Peyer's patch (tissue), 4 donors: ENCODE measurements around the gene PRM3. TPM values are rescaled to one million over a fixed set of nuclear protein-coding genes. Genes with fewer than 3 reads are reported as not detected.

Experiments
- DNase-seq, 3 donors: peaks; one replicate each; pipeline ENCODE4 v3.0.0-alpha.2; 2017 to 2019
- H3K27ac ChIP-seq, 4 donors: fragments of 200-600 bp; sonication (generic); one replicate each; pipeline ENCODE4 v1.5.1; 2016 to 2019
- H3K27me3 ChIP-seq, 2 donors: fragments of 200-600 bp; sonication (generic); one replicate each; pipeline ENCODE4 v1.5.1; 2019
- H3K36me3 ChIP-seq, 3 donors: fragments of 200-600 bp; sonication (generic); one replicate each; pipeline ENCODE4 v1.5.1; 2016 to 2019
- H3K4me1 ChIP-seq, 4 donors: fragments of 200-600 bp; sonication (generic); one replicate each; pipeline ENCODE4 v1.5.1; 2016 to 2019
- H3K4me3 ChIP-seq, 4 donors: fragments of 200-600 bp; sonication (generic); 1 replicate in 3 of 4; 2 replicates in 1 of 4; pipeline ENCODE4 v1.5.1; 2016 to 2019; ENCODE audit warnings: mild to moderate bottlenecking in 1 of 4
- H3K9me3 ChIP-seq, 4 donors: fragments of 200-600 bp; sonication (generic); one replicate each; pipeline ENCODE4 v1.5.1; 2016 to 2019; ENCODE audit warnings: mild to moderate bottlenecking in 1 of 4
- CTCF ChIP-seq, 6 experiments: fragments of 450-650 bp in 4 of 6; fragments of 200-600 bp in 2 of 6; sonication (generic) in 1 of 6; IDR thresholded peaks; one replicate each; pipeline ENCODE4 v1.5.1; 2017 to 2019; ENCODE audit warnings: antibody characterized with exemption in 6 of 6, mild to moderate bottlenecking in 3 of 6, moderate library complexity in 1 of 6
- POLR2A ChIP-seq, 2 donors: fragments of 450-650 bp; IDR thresholded peaks; one replicate each; pipeline ENCODE4 v1.5.1; 2017; ENCODE audit warnings: antibody characterized with exemption in 2 of 2, mild to moderate bottlenecking in 2 of 2, moderate library complexity in 2 of 2
- total RNA-seq, 4 donors: library from RNA; depleted of rRNA; stranded (reverse); fragments of >200 nt; gene quantifications; one replicate each; pipeline ENCODE4 v1.1.0, GENCODE V29; 2016

The PRM3 gene
- total RNA-seq, 4 donors from 2014 or later = not detected

GRCh38 chr16:11232852-11233726 is 40.3 kb downstream of the PRM3 start:
- H3K4me3 ChIP-seq = peak overlapping the region in 2 of 4 donors; percentile 25 to 34
- H3K27me3 ChIP-seq = no peaks in the 10 kb centered on the region
- peak overlapping the region; percentile 75 to 85 (median 80) for H3K27ac ChIP-seq
- H3K4me1 ChIP-seq = peaks cover 0 to 13% (median 11%) of the 10 kb centered on the region in 4 donors
- no peaks in the 10 kb centered on the region for H3K9me3 ChIP-seq
- TF ChIP-seq POLR2A (IDR thresholded peaks at IDR 0.05) (peak in 1 of 2 donors; percentile 31), CTCF (IDR thresholded peaks at IDR 0.05) (no peak)
- no peaks in the 10 kb centered on the region for H3K36me3 ChIP-seq
- peak; percentile 68 to 93 (median 91) for DNase-seq

GRCh38 chr16:11232302-11232851 is 41.1 kb downstream of the PRM3 start:
- H3K36me3 ChIP-seq = no peaks in the 10 kb centered on the region
- H3K27ac ChIP-seq = peak overlapping the region; percentile 75 to 85 (median 80)
- H3K27me3 ChIP-seq = no peaks in the 10 kb centered on the region

GRCh38 chr16:11231367-11231970 is 42.0 kb downstream of the PRM3 start:
- H3K36me3 ChIP-seq = no peaks in the 10 kb centered on the region
- H3K4me1 ChIP-seq = peaks cover 0 to 13% (median 11%) of the 10 kb centered on the region in 4 donors
- no peaks in the 10 kb centered on the region for H3K9me3 ChIP-seq
- peak overlapping the region in 1 of 4 donors; percentile 49 for H3K27ac ChIP-seq
- no peak for TF ChIP-seq POLR2A (IDR thresholded peaks at IDR 0.05)
- no peak for TF ChIP-seq CTCF (IDR thresholded peaks at IDR 0.05)
- H3K4me3 ChIP-seq = no peak overlapping the region
- no peak for DNase-seq
- H3K27me3 ChIP-seq = no peaks in the 10 kb centered on the region

More at GRCh38 chr16:11232302-11232851, 41.1 kb downstream of the PRM3 start:
- no peak for DNase-seq
- peaks cover 0 to 13% (median 11%) of the 10 kb centered on the region in 4 donors for H3K4me1 ChIP-seq
- TF ChIP-seq CTCF (IDR thresholded peaks at IDR 0.05) (no peak), POLR2A (IDR thresholded peaks at IDR 0.05) (no peak)
- no peaks in the 10 kb centered on the region for H3K9me3 ChIP-seq
- H3K4me3 ChIP-seq = no peak overlapping the region

GRCh38 chr16:11229906-11230305 is 43.5 kb downstream of the PRM3 start:
- Histone ChIP-seq H3K4me1 (peaks cover 0 to 25% (median 7%) of the 10 kb centered on the region in 4 donors), H3K9me3 (no peaks in the 10 kb centered on the region), H3K36me3 (no peaks in the 10 kb centered on the region), H3K27ac (peak overlapping the region in 1 of 4 donors; percentile 25), H3K4me3 (no peak overlapping the region), H3K27me3 (no peaks in the 10 kb centered on the region)
- TF ChIP-seq POLR2A (IDR thresholded peaks at IDR 0.05) (no peak), CTCF (IDR thresholded peaks at IDR 0.05) (no peak)
- DNase-seq = no peak

- Histone ChIP-seq H3K9me3 (no peaks in the 10 kb centered on the region), H3K4me1 (peaks cover 0 to 28% (median 8%) of the 10 kb centered on the region in 4 donors), H3K36me3 (no peaks in the 10 kb centered on the region), H3K27me3 (no peaks in the 10 kb centered on the region), H3K27ac (no peak overlapping the region), H3K4me3 (no peak overlapping the region)
- no peak for DNase-seq
- TF ChIP-seq POLR2A (IDR thresholded peaks at IDR 0.05) (no peak), CTCF (IDR thresholded peaks at IDR 0.05) (no peak)
Observed at GRCh38 chr16:11229432-11229831, 44.0 kb downstream of the PRM3 start.
